ENCODE measurements around the gene AKT2. TPM values are rescaled to one million over a fixed set of nuclear protein-coding genes. Genes with fewer than 3 reads are reported as not detected.

AKT2 gene
- total and polyA plus RNA-seq, 10 of the 15 experiments (the other 5 are each of a cell fraction or from before 2014, with no cell fraction given), result 1.0 to 185 (median 71.5) TPM

DNA sequence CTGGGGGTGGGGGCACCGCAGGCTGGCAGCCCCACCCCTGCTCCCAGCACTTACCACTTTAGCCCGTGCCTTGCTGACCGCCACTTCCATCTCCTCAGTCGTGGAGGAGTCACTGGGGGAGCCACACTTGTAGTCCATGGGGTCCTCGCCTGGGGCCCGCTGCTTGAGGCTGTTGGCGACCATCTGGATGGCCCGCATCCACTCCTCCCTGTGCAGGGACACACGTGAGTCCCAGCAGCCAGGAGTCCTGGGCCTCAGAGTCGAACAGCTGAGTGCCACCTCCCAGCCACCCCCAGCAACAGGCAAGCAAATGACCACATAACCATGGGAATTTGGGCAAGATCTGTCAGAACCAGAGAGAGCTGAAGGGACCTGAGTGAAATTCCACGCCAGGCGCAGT, 42.7 kb downstream of the AKT2 start:
- peaks cover 2% of the 10 kb centered on the region; the same call in 1 of the 2 replicates for H3K79me2 ChIP-seq (ENCODE audit: control insufficient read depth, insufficient read depth, low read length)
- H2AFZ ChIP-seq (ENCODE audit: control insufficient read depth, low read depth, low read length), result no peak overlapping the region
- H3K4me3 ChIP-seq, result no peak overlapping the region
- H3K36me3 ChIP-seq (ENCODE audit: control insufficient read depth in 2 of 2, insufficient read depth in 2 of 2, low read length in 1 of 2), result peaks cover 17 to 27% of the 10 kb centered on the region in 2 experiments; a peak in 3 of 4 replicates
- no peak overlapping the region for H3K4me2 ChIP-seq (ENCODE audit: control insufficient read depth, insufficient read depth)
- H3K9ac ChIP-seq (ENCODE audit: control insufficient read depth, insufficient read depth, low read length), result no peak overlapping the region
- no peaks in the 10 kb centered on the region for H3K27me3 ChIP-seq (replicated peaks in 1 of 2; ENCODE audit: control insufficient read depth in 2 of 2, insufficient read depth in 2 of 2, low read length in 1 of 2)
- ChIA-PET CTCF (no interaction called here), POLR2A (no interaction called here), RAD21 (ENCODE audit: unreplicated experiment) (no interaction called here), SMC1A (ENCODE audit: uncharacterized antibody, unreplicated experiment) (no interaction called here)
- in situ Hi-C loops (cut with MboI) (no loop called here), intact Hi-C loops (cut with micrococcal nuclease; ENCODE audit: unreplicated experiment) (no loop called here)
- no peaks in the 10 kb centered on the region for H3K4me1 ChIP-seq (ENCODE audit: control insufficient read depth, insufficient read depth, low read length)
- H3K9me3 ChIP-seq (replicated peaks; ENCODE audit: control insufficient read depth, insufficient read depth, low read length), result no peaks in the 10 kb centered on the region
- H4K20me1 ChIP-seq (ENCODE audit: control insufficient read depth, insufficient read depth), result no peaks in the 10 kb centered on the region
- BruUV-seq (replicated peaks), result no TSS peak
- DNase-seq (ENCODE audit: low read depth, low spot score) (no peak), ATAC-seq (no peak), FAIRE-seq (no peak)
- WGBS (ENCODE audit: insufficient coverage, insufficient replicate concordance, low lambda C conversion rate, missing lambda C conversion rate), result 96% methylated on average over 12 of the region's 12 CpGs
- H3K27ac ChIP-seq (ENCODE audit: control insufficient read depth, insufficient read depth), result no peak overlapping the region
- TF ChIP-seq, protein P1, sequence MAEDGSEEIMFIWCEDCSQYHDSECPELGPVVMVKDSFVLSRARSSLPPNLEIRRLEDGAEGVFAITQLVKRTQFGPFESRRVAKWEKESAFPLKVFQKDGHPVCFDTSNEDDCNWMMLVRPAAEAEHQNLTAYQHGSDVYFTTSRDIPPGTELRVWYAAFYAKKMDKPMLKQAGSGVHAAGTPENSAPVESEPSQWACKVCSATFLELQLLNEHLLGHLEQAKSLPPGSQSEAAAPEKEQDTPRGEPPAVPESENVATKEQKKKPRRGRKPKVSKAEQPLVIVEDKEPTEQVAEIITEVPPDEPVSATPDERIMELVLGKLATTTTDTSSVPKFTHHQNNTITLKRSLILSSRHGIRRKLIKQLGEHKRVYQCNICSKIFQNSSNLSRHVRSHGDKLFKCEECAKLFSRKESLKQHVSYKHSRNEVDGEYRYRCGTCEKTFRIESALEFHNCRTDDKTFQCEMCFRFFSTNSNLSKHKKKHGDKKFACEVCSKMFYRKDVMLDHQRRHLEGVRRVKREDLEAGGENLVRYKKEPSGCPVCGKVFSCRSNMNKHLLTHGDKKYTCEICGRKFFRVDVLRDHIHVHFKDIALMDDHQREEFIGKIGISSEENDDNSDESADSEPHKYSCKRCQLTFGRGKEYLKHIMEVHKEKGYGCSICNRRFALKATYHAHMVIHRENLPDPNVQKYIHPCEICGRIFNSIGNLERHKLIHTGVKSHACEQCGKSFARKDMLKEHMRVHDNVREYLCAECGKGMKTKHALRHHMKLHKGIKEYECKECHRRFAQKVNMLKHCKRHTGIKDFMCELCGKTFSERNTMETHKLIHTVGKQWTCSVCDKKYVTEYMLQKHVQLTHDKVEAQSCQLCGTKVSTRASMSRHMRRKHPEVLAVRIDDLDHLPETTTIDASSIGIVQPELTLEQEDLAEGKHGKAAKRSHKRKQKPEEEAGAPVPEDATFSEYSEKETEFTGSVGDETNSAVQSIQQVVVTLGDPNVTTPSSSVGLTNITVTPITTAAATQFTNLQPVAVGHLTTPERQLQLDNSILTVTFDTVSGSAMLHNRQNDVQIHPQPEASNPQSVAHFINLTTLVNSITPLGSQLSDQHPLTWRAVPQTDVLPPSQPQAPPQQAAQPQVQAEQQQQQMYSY (CRISPR knock-in tag; IDR thresholded peaks at IDR 0.05), result no peak
- TF ChIP-seq HCFC1 (IDR thresholded peaks at IDR 0.05; ENCODE audit: low read length), result no peak
- TF ChIP-seq WRNIP1 (IDR thresholded peaks at IDR 0.05; ENCODE audit: borderline replicate concordance, low read depth, low read length), result no peak
- TF ChIP-seq, protein P2, sequence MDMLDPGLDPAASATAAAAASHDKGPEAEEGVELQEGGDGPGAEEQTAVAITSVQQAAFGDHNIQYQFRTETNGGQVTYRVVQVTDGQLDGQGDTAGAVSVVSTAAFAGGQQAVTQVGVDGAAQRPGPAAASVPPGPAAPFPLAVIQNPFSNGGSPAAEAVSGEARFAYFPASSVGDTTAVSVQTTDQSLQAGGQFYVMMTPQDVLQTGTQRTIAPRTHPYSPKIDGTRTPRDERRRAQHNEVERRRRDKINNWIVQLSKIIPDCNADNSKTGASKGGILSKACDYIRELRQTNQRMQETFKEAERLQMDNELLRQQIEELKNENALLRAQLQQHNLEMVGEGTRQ (IDR thresholded peaks at IDR 0.05; ENCODE audit: borderline replicate concordance, low read depth, low read length), result no peak
- TF ChIP-seq ZZZ3 (IDR thresholded peaks at IDR 0.05; ENCODE audit: control insufficient read depth, insufficient read length, low read depth), result no peak
- no peak for TF ChIP-seq EGR1 (IDR thresholded peaks at IDR 0.05; ENCODE audit: borderline replicate concordance in 1 of 2, low read depth in 2 of 2, low read length in 2 of 2)
- no peak for TF ChIP-seq MEF2A (IDR thresholded peaks at IDR 0.05; ENCODE audit: insufficient read depth, low read depth, low read length)
- no peak for TF ChIP-seq CREM (IDR thresholded peaks at IDR 0.05; ENCODE audit: low read depth)
- TF ChIP-seq ATF7 (IDR thresholded peaks at IDR 0.05; ENCODE audit: low read depth), result no peak
- TF ChIP-seq, protein P3, sequence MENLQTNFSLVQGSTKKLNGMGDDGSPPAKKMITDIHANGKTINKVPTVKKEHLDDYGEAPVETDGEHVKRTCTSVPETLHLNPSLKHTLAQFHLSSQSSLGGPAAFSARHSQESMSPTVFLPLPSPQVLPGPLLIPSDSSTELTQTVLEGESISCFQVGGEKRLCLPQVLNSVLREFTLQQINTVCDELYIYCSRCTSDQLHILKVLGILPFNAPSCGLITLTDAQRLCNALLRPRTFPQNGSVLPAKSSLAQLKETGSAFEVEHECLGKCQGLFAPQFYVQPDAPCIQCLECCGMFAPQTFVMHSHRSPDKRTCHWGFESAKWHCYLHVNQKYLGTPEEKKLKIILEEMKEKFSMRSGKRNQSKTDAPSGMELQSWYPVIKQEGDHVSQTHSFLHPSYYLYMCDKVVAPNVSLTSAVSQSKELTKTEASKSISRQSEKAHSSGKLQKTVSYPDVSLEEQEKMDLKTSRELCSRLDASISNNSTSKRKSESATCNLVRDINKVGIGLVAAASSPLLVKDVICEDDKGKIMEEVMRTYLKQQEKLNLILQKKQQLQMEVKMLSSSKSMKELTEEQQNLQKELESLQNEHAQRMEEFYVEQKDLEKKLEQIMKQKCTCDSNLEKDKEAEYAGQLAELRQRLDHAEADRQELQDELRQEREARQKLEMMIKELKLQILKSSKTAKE (IDR thresholded peaks at IDR 0.05; ENCODE audit: low read depth, poor library complexity, severe bottlenecking), result no peak
- no peak for TF ChIP-seq ESRRA (IDR thresholded peaks at IDR 0.05; ENCODE audit: low read length)
- TF ChIP-seq ASH2L (IDR thresholded peaks at IDR 0.05; ENCODE audit: borderline replicate concordance, low read depth), result no peak
- TF ChIP-seq TCF7 (IDR thresholded peaks at IDR 0.05; ENCODE audit: borderline replicate concordance), result no peak
- TF ChIP-seq NFYB (IDR thresholded peaks at IDR 0.05; ENCODE audit: insufficient read depth, low read depth, low read length), result no peak
- no peak for TF ChIP-seq RAD51 (IDR thresholded peaks at IDR 0.05)
- no peak for TF ChIP-seq SMARCA5 (IDR thresholded peaks at IDR 0.05)
- TF ChIP-seq RBBP5 (conservative IDR thresholded peaks at IDR 0.05), result no peak
- TF ChIP-seq CBFB (IDR thresholded peaks at IDR 0.05; ENCODE audit: low read depth), result no peak
- no peak for TF ChIP-seq HDAC6 (IDR thresholded peaks at IDR 0.05; ENCODE audit: unreplicated experiment)

Data from GM12878 (cell line).